Measurements from ENCODE around the gene STK32B.

The STK32B gene

DNA sequence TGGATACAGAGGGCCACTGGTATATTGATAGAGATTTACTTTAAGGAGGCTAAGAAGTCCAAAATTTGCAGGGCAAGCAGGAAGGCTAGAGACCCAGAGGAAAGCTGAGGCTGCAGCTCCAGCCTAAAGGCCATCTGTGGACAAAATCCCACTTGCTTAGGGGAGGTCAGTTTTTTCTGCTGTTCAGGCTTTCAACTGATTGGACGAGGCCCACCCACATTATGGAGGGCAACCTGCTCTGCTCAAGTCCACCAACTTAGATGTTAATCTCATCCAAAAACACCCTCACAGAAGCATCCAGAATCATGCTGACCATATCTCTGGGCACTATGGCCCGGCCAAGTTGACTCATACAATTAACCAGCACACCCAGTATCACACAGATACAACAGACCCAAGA lies 480.8 kb downstream of the STK32B start:
- DNase-seq (ENCODE audit: low spot score), result no peak

DNA sequence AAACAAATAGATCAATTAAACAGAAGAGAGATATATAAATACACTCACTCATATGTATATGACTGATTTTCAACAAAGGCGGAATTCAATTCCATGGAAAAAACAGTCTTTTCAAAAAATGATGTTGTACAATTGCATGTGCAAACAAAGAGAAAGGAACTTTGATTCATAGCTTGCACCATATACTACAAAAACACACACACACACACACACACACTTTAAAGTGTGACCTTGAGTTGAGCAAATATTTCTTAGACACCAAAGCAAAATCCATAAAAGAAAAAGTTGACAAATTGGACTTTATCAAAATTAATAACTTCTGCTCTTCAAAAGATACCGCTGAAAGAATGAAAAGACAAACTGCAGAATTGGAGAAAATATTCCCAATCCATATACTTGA lies 488.3 kb downstream of the STK32B start:
- DNase-seq (ENCODE audit: low spot score), result no peak

DNA sequence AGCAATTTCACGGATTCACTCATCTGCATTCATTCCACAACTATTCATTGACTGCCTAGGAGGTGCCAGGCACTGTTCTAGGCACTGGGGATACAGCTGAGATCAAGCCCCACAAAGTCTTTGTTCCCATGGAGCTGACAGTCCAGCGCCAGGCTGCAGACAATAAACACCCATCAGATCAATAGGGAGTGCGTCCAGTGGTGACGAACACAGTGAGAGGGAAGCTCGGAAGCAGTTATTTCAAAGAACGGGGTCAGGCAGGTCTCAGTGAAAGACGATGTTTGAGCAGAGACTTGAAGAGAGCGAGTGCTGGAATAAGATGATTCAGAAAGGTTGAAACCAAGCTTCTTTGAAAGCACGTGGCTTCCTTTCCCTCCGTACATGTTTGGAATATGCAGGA lies 489.9 kb downstream of the STK32B start:
- no peak for DNase-seq (ENCODE audit: low spot score)

DNA sequence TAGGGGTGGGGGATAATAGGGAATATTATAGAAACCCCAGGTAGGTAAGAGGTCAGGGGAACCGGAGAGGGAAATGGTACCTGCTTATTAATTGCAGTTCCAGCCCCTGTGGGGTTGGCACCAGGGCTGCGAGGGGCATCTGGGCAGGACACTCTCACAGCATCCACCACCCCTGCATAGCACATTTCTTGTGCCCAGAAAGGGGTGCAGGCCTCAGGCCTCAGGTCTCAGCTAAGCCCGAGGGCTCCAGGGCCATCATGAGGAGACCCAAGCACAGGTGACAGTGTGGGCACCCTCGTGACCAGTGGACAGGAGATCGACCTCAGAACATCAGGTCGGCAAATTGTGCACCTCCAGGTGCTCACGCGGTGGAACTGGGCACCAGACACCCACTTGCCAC lies 492.4 kb downstream of the STK32B start:
- no peak for DNase-seq (ENCODE audit: low spot score)

DNA sequence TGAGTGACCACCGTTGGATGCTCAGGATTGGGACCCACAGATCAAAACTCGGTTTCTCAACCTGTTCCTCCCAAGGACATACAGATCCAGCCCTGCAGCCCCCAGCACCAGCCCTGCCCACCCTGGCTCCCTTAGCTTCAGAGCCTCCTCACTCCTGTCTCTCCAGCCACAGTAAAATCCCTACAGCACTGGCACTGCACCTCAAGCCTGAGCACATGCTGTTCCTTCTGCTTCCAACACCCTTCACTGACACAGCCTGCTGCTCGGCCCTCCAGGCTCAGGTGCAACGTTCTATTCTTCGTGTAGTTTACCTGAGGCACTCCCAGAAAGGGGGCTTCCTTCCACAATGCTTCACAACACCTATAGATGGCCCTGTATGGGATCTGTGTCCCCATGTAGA lies 493.5 kb downstream of the STK32B start:
- no peak for DNase-seq (ENCODE audit: low spot score)

DNA sequence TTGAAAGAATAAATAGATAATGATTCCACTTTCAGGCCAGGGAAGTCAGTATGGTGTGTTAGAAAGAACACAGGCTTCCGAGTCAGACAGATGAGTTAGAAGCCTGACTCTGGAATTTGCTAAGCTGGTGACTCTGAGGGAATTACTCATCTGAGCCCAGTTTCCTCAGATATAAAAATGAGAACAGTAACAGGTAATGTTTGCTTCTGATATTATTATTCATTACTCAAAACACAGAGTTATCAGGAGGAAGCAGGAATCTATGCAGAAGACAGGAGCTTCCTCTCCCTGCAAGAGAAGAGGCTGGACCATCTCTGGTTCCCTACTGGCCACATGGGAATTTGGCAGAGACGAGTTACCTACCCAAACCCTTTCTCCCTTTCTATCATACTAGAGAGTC lies 494.0 kb downstream of the STK32B start:
- no peak for DNase-seq (ENCODE audit: low spot score)

DNA sequence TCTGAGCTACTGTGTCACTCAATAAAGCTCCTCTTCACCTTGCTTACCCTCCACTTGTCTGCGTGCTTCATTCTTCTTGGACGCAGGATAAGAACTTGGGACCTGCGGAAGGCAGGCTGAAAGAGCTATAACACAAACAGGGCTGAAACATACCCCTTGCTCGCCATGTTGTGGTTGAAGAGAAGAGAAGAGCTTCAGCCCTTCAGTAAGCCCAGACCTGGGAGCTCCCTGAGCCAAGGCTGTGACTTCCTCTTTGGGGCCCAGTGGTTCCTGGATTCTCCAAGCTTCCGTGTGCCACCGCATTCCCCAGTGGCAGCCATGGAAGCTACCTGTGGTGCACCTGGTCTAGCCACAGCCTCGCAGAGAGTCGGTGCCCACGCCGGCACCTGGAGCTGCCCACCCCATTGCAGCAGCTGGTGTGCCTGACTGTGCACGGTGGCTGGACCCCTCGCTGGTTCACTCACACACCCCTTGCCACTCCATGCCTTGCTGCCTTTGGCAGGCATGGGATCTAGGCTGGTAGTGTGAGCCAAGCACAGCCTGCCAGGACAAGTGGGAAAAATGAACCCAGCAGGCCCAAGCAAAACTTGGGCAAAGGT lies 496.5 kb downstream of the STK32B start:
- DNase-seq (ENCODE audit: low spot score), result no peak

All from SW480 (cell line).